CD4-positive, alpha-beta T cell treated with Interleukin-1 beta for 1 hour (primary cell): Measurements from ENCODE around the gene TBX21.

Experiments used
- DNase-seq, 2 donors: peaks; one replicate each; pipeline ENCODE4 v3.0.0-alpha.2; 2020 to 2022

The TBX21 gene

DNA sequence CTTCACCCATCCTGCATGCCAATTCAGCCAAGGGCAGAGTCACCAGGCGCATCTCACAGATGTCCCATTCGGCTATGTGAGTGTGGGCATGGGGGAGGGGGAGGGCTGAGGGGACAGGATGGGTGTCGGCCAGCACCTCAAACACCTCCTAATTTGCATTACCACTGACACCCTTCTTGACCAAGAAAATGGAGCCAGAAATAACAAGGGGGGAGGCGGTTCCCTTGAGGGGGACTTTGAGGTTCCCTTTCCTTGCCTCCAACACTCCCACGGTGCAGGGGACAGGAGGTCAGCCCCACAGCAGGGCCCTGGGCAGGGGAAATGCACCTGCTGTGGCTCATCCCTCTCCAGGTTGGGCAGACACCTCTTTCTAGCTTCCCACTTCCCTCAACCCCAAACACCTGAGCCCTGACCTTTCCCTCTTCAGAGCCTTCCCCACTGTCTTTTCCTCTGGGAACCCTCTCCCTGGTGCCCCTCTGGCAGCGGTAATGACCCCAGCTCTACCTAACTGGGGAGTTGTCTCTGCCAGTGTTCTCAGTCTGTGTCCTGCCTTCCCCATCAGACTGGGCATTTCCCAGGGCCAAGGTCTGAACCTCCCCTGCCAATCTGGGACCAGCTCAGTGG is 18.2 kb upstream of the TBX21 start:
- DNase-seq: peak in 1 of 2 donors; percentile 43

DNA sequence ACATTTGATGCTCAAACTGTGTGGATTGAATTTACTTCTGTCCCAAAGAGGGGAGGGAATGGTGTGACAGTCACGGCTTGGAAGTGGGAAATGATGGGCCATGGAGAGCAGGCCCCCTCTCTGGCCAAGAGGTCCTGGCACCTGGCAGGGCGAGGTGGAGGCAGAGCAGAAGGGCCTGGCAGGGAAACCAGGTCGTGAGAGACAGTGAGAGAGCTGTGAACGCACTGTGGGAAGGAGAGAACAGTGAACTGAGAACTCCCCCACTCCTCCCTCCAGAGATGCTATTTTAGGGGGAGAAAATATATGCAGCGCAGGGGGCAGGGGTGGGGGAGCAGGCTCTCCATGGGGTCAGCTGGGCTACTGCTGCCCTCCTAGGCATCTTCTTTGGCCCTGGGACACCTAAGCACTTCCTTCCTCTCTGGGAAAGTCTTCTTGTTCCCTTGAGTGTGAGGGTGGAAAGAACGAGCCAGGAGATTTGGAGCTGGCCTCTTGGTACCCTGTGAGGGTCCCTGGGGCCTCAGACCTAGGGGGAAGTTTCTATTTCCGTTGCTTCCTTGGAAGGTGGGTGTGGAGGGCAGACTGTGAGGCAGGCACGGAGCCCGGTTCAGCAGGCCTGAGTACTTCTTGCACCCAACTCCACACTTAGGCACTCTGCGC is 17.2 kb upstream of the TBX21 start:
- DNase-seq: no peak

DNA sequence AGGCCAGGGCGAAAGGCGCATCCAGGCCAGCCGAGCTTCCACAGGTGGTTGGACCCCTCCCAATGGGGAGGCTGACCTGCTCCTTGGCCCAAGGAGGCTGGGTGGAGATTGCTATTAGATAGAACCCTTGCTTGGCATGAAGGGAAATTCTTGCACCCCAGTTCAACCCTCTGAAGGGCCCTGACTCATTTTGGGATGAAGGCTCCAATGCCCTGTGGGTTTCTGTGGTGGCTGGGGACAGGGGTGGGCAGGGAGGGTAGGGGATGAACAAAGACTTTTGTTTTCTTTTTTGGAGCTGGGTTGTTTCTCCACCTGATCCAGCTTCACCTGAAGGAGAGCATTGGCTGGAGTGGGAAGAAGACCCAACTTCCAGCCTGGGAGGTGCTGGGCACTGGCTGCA is 16.7 kb upstream of the TBX21 start:
- DNase-seq: no peak

DNA sequence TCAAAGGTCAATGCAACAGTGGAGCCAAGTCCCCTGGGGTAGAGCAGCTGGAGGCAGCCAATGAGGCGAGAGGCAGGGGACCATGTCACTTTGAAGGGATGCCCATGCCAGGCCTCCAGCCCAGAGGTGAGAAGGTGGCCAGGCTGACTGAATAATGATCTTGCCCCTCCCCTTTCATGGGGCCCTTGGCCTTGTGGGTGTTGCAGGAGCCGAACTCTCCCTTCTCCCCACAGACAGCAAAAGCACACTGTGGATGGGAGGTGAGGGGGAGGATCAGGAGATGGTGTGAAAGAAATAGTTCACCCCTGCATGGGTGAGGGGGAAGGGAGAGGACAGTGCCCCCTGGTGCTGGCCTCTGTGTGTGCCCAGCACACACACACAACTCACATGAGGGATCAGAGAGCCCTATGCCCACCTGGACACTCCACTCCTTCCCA is 15.8 kb upstream of the TBX21 start:
- DNase-seq: peak in 1 of 2 donors; percentile 38

DNA sequence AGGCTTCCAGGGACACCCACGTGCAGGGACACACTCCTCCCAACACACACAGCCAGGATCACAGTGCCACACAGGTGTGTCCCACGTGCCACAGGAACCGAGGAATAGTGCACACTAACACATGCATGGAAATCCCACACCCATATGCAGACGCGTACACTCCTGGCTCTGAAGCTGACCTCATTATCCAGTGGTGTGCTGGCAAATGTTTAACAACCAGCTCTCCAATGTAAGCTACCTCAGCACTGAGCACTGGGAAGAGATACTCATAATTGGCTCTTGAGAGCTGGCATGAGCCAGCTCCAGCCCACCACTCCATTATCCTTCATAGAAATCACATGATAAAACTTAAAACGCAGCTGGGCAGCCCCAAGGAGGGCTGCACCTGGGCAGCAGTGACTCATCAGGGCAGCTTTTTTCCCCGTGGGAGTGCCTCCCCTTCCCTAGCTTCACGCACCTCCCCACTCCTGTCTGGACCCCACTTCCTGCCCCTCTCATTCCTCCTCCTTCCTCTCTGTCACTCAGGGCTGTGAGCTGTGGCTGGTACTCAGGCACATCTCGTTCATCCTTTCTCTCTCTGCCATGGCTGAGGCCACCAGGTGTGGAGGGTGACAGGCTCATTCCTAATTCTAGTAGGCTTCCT is 14.9 kb upstream of the TBX21 start:
- DNase-seq: no peak

DNA sequence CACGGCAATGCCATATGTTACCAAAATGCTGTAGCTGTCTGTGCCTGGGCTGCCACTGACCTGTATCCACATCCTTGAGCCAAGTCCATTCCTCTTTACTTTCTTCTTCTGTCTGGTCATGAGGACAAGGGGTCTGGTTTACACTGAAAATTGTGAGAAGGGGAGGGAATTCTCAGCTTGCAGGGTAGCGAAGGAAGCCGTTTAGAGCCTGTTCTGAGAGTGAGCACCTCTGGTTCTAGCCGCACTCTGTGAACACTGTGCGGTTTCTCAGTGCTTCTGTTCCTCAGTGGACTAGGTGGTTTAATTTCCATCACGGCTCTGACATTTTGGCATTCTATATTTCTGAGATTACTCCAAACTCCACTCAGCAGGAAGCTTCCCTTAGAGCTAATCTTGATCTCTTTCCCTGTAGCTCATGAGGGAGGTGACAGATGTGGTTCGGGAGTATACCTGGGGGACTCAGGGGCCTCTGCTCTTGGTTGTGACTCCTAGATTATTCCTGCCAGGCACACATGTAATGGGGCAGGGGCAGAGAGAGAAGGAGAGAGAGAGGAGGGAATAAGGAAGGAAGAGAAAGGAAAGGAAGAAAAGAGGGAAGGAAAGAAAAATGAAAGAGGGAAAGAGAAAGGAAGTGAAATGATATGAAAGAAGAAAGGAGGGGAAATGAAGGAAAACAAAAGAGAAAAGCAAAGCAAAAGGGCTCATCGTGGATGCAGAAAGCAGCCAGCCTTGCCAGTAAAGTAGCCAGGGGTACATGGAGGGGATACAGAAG is 14.2 kb upstream of the TBX21 start:
- no peak for DNase-seq

DNA sequence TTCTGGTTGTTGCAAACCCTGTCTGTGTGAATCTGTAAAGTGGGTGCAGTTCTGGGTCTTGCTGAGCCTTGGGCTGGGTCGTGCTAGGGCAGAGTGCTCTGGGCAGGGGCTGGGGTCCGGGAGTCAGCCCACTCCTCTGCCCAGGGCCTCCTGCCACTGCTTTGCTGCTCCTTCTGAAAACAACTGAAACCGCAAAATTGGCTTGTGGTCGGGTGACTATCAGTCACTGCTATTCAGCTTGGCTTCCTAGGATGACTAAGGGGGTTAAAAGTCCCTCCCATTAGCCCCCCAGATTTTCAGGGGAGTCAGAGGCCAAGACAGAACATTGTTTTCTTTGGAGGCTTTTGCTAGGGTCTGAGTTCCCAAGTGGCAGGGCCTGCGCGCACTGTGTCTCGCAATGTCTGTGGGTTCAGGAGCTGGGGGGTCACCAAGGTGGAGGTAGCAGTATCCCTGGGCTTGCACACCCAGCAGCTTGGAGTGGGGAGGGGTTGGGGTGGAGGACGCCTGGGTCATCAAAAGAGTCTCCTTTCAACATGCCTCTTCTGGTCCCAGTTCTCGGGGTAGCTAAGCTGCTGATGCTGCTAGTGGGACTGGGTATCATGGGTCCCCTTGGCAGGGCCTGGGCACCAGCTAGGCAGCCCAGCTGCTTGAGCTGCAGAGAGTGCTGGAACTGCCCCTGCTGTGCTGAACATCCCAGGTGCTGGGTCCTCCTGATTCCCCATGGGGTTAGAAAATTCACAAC is 13.5 kb upstream of the TBX21 start:
- no peak for DNase-seq

DNA sequence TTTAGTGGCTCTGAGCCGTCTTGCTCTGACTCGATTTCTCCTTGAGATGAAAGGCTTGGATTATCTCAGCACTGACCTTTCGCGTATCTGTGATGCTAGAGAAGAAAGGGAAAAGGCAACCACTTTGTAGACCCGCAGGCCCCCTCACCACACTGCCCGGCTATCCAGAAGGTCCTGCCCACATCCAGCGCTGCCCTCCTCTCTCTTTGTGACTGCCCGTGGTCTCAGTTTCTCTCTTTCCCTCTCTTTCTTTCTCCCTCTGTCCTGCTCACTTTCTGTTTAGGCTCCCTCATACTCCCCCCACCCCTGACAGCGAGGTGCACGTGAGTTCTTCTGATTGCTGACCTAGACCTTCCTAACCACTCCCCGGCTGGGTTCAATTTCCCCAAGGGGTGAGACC is 12.8 kb upstream of the TBX21 start:
- no peak for DNase-seq

DNA sequence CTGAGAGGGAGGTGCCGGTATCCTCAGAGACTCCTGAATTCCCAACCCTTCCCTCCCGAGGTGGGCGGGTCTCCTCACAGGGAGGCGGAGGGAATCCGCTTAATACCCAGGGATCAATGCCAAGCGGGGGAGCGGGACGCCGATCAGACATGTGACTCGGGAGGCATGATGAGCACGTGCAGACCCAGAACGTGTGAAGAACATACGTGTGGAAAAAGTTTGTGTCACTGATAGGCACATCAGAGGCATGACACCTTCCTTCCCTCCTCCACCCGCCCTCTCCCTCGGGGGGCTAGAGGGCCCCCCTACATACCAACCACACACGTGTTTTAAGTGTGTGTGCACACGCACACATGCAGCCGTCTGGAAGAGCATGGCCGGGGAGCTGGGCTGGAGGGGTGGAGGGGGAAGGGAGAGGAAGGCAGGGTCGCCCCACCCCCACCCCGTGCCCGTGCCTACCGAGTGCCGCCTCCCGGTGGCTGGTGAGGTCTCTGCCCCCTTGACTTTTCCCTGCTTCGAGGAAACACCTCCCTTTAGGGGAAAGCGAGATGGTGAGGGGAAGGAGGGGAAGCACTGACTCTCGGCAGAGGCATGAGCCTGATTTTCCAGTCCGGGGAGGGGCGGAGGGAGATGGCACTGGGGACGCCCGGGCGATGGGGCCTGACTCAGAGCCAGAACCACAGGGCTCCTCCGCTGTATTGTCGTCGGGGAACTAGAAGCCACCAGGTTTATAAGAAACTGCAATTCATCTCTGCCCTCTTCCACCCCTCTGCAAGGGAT is 12.1 kb upstream of the TBX21 start:
- peak; percentile 49 to 62 for DNase-seq

DNA sequence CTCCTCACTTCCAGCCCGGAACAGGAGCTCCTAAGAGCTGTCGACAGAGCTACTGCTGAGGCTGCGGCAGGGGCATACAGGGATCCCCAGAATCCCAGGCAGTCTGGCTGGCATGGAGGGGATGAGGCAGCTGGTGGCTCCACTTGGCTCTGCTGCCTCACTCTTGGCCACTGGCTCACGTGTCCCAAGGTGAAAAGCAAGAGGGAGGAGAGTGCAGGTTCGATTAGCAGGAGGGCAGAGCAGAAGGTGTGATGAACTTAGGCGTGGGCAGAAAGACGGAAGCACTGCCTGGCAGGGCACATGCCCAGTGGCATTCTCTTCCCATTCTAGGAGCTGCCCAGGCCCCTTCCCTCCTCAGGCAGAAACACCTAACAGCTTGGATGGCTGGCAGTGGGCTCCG is 11.3 kb upstream of the TBX21 start:
- no peak for DNase-seq

DNA sequence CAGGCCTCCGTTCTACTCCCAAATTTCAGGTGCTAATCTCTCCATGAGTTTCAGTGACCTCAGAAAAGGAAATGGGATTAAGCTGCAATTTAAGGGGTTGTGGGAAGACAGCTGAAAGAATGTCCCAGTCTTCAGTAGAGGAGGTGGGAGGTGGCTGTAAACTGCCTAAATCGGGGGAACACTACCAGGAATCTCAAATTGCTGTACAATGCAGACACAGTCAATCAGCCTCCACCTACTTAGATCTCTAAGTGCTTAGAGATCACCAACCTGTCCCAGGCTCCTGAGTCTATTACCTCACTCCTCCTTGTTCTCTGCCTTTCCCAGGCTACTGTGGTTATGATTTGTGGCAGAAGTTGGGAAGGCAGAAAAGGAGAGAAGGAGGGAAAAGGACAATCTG is 8.3 kb upstream of the TBX21 start:
- no peak for DNase-seq

DNA sequence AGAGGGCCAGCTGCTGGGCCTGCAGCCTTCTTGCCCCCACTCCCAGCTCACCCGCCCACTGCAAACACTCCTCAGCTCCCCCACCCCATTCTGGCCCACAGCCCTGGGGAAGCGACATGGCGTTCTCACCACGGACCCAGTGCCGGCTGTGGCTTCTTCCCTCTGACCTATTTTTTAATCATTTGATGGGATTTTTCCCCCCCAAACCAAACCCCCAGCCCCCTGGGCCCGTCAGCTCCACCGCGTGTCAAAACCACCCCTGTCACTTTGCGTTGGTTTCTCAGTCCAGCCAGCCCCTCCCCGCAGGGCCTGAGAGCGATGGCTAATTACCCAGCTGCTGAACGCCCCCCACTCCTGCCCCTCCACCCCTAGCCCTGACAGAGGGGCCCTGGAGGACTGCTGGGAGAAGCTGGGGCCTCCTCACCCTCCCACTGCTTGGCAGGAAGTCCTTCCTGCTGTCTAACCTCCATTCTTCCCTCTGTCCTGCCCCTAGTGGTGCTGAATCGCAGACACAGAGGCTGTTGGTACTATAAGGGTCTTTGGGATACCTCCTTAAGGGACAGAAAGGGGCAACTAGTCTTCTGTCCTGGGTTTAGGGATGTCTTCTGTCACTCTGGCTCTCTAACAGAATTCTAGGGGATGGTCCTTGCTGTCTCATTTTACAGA is 7.5 kb upstream of the TBX21 start:
- no peak for DNase-seq

DNA sequence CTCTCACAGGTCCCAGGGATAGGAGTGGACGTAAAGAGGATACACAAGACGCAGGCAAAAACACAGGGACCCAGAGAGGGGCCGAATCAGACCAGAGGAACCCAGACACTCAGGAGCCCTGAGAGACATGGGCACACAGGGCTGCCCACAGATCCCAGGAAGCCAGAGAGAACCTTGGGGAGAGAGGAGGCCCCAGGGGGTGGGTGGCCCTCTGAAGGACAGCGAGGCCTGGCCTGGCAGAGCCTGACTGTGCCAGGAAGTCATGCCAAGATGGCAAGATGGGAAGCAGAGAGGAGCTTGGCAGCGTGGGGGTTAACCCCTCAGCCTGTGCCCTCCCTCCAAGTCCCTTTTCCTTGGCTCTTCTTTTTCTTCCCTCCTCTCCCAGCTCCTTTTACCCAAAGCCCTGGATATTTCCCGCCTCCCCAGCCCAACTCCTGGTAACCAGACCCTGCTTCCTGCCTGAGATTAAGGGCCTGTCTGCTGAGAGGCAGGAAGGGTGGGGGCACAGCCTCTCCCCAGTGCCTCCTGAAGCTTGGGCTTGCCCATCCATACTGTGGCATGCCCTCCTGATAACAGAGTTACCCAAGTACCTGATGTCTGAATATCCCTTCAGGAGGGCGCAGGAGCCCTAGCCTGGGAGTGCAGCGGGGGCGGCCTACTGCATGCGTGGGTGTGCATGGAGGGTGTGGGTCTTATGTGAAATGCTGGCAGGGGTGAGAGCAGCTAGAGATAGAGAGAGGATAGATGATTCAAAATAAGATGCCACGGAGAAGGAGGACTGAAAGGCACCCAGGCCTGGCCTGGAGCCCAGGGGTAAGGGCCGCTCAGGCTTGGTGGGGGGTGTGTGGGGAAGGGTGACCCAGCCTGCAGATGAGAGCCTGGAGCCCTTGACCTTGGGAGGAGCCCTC is 6.0 kb upstream of the TBX21 start:
- no peak for DNase-seq

DNA sequence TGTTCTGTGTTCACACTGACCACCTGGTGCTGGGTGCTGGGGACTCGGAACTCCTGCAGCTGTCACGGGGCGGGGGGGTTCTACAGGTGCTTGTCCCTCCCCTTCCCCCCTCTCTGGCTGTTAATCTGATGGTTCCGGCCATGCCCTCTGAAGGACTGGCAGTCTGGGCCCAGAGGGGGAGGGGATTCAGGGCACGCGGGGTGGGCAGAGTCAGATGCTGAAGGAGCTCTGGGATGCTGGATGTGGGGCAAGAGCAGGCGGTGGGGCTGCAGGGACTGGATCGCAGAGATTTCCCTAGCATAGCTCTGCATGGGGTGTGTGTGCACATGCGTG is 5.4 kb upstream of the TBX21 start:
- DNase-seq: no peak

DNA sequence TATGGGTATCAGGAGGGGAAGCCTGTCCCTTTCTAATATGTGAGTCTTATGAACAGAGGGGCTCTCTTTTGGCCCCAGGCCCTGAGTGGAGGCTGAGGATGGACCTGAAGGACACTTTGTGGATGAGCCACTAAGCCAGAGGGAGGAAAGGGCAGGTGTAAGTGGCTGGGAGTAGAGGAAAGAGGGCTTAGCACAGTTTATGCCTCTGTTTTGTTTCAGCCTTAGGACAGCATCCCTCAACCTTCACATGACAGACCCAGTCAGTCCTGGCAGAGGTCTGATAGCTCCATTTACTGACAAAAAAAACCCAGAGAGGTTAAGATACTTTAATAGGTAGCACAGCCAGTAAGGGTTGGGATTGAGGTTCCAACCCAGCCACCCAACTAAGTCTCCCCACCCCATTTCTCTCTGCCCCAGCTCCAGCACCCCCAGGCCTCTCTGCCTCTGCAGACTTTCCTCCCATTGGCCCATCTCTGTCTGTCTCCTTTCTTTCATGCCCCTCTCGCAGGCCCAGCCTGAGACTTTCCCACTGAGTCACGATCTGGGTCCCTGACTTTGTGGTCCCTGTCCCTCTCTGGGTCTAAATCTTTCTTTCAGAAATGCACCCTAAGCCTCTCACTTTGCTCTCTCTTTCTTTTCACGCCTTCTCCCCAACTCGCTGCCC is 4.7 kb upstream of the TBX21 start:
- no peak for DNase-seq

DNA sequence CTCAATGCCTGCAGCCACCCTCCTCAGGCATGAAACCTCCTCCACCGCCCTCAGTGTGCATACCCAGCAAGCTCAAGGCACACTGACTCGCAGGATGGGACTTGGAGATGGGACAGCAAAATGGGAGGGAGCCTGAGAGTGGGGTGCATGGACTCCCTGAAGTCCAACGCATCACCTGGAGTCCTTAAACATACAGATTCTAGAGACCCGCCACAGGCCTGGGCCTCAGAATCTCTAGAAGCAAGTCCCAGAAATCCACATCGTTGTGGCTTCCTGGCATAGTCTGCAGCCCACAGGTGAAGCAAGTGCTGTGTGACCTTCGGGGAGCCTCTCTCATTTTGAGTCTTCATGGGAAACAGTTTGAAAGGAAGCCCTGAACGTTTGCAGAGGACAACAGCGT is 3.6 kb upstream of the TBX21 start:
- DNase-seq: no peak

DNA sequence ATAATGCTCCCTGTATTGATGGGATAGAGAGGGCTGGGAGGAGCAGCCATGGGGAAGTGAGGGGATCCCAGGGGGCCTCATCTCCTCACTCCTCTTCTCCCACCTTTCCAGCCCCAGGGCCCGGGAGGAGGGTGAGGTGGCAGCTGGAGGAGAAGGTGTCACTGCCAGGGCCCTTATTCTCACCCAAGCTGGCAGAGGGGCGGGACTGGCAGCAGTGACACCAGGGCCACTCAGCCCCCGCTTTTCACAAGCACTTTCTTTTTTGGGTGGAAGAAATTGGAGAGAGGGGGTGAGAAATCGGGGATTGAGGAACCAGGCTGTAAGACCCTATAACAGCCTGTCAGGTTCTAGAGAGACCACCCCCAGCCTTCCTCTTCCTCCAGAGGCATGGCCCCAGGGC is 2.4 kb upstream of the TBX21 start:
- DNase-seq: no peak

DNA sequence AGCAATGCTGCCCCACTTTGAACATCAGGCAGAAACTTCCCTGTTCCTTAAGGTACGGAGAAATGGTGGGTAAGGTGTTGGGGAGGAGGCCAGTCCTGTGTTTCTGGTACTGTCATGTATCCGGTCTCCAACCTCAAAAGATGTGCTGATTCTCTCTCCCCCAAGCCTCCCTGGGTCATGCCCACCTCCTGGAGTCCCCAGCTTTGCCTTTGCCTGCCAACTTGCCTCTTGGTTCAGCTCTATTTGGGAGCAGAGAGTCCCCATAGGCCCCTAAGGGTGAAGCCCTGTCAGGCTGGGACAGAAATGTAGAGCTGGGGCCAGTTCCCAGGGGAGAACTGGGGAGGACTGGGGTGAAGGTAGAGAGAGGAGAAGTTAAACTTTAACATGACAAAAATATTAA is 1.6 kb upstream of the TBX21 start:
- DNase-seq: no peak

DNA sequence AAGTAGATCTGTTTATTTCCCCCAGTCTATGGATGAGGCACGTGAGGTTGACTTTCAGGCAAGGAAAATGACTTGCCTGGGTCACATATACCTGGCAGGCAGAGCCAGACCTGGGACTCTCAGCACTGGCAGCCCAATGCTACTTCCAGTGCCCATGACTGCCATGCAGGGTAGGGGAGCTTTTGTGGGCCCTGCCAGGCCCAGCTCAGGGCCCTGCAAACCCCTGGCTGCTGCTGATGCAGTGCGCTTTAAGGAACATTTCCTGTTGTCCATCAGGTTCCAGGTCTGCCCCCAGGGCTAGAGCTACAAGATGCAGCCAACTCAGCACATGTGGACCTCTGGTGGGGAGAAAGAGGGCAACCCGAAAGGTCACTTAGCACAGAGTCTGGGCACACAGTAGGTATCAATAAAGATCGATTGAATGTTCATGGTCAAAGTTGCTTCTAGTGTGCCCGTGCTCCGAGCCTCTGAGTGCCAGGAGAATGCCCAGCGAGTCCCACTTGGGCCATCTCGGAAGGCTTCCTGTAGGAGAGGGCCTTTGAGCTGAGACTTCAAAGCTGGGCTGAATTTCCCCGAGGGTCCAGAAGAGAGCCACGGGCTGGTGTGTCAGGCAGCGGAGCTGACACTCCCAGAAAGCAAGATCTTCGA is 513 bp upstream of the TBX21 start:
- no peak for DNase-seq
